ENCODE measurements around the gene RPS25.
"Not testable (repeated sequence)": the region's sequence is repeated elsewhere in the genome, so short reads cannot be mapped to it uniquely, and the experiment has no call there.

The RPS25 gene

DNA sequence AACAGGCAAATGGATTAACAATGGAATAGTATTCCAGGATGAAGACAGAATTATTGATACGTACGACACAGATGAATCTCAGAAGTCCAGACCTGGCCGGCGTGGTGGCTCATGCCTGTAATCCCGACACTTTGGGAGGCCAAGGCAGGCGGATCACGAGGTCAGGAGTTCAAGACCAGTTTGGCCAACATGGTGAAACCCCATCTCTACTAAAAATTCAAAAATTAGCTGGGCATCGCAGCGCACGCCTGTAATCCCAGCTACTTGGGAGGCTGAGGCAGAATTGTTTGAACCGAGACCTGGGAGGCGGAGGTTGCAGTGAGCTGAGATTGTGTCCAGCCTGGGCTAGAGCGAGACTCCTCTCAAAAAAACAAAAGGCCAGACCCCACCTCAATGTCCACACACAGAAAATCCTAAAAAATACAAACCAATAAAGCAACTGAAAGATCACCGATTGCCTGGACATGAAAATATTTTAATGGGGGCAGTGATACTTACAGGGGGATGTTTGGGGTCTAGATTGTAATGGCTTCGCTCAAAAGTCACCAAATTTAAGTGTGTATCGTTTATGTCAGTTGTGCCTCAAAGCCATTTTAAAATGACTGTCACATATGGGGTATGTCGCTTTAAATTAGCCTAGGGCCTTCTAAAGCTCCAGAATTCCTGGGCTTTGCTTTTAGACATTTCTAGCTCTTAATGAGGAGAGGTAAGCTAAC, 3.8 kb downstream of the RPS25 start:
- DNase-seq: no peak

DNA sequence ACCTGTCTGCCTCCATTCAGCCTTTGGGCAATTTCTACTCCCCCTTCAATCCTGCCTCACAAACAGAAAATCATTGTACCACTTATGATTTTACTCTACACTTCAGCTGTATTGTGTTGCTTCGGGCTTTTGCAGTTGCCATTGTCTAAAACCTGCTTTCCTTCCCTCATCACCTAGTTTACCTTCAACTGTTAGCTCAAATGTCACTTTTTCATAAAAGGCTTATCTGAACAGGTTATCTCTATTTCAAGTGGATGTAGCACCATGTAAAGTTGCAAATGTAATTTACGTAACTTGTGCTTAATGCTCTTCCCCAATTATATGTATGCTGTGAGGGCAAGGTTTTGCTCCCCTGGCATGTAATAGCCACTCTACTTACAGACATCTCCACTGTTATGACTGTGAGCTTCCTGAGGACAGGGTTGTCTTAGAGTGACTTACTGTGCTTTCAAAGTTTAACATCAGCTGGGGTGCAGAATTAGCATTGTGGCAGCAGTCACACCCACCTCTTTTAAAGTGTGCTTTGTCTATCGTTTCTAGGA, 5.4 kb downstream of the RPS25 start:
- DNase-seq: no peak

DNA sequence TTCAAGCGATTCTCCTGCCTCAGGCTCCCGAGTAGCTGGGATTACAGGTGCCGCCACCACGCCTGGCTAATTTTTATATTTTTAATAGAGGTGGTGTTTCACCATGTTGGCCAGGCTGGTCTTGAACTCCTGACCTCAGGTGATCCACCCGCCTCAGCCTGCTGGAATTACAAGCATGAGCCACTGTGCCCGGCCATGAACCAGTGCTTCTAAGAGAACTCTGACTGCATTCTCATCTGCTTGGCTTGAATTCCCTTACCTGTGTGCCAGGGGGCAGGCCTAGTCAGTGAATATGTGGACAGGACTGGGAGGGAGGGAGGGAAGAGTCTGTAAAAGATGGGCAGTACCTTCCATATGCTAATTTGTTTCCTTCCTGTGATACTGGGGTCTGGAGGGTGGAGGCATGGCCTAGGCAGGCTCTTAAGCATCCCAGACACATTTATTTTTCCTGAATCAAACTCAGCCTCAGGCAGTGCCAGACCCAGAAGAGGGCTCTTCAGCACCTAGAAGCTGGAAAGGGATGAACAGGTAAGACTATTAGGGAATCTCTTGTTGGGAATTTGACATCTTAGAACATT, 6.6 kb downstream of the RPS25 start:
- DNase-seq: no peak

DNA sequence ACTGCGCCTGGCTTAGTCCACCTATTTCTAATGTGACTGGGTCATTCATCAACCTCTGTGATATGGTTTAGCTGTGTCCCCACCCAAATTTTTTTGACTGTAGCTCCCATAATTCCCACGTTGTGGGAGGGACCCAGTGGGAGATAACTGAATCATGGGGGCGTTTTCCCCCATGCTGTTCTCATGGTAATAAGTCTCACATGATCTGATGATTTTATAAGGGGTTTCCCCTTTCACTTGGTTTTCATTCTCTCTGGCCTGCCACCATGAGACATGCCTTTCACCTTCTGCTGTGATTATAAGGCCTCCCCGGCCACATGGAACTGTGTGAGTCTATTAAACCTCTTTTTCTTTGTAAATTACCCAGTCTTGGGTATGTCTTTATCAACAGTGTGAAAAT, 11.5 kb downstream of the RPS25 start:
- DNase-seq: no peak

DNA sequence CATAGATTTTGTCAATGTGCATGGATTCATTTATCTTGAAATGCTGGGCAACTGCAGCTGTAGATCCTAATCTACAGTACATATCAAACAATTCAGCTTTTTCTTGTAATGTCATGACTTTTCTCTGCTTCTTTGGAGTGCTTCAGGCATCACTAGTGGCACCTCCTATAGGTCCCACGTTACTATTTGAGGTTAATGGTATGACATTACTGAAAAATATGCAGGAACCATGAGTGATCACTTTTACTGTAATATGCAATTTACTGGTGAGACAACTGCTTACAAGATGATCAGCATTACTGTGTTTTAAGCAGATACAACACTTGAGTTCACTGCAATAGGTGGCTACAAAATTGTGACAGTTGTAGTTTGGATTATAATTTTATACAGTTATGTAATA, 17.2 kb downstream of the RPS25 start:
- no peak for DNase-seq

DNA sequence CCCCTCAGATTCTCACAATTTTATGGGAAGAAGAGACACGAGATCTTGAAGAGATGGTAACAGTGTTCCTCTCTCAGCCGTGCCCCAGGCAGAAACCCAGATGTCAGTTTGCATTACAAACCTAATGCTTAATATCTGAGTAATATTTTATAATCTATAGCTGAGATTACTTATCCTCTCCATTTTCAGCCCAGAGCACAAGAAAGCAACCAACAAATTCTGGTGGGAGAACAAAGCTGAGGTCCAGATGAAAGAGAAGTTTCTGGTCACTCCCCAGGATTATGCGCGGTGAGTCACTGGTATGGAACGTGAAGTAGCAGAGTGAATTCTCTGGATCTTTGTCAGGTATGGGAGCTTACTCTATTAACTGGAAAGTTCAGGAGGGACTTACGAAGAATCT, 19.3 kb downstream of the RPS25 start:
- no peak for DNase-seq

DNA sequence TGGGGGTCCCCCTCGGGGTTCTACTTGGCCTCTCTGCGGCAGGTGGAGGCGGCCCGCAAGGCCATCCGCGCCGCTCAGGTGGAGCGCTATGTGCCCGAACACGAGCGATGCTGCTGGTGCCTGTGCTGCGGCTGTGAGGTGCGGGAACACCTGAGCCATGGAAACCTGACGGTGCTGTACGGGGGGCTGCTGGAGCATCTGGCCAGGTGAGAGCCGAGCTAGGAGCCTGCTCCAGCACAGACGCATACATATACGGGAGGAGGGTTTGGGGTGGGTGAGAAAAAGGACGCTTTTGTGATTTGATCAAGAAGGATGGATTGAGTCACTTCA, 19.8 kb downstream of the RPS25 start:
- DNase-seq: no peak

DNA sequence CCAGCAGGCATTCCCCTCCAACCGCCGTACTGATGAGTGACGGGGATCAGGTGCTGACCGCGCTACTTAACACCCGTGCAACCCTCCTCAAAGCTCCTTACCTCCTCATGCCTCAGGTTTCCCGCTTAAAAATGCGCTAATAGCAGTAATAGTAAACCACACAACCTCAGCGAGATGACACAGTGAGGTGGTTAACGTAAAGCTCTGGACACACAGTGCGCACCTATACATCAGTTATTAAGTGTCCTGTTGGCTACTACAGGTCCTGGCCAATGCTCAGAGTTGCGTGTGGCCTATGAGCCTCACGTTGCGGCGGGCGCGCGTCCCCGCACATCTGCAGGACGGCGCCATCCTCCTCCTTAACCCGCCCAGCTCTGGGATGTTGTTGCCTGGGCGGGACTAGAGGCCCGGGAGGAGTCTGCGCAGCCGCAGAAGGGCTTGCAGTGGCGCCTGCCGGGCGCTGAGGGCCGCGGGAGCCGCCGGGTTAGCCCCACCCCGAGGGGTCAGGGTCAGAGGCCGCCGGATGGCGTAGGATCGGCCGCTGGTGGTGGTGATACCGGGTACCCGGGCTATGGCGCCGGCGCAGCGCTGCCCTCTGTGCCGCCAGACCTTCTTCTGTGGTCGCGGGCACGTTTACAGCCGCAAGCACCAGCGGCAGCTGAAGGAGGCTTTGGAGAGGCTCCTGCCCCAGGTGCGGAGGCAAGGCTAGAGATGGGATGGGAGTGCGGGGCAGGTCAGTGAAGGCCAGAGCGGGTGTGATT, 20.3 kb downstream of the RPS25 start, which contains the start of gene CENATAC:
CENATAC (plus strand) TSS at position 512 of the 761 bp plus-strand sequence; CDS start at position 572, 60 bp downstream.
- DNase-seq: peak; percentile 94

DNA sequence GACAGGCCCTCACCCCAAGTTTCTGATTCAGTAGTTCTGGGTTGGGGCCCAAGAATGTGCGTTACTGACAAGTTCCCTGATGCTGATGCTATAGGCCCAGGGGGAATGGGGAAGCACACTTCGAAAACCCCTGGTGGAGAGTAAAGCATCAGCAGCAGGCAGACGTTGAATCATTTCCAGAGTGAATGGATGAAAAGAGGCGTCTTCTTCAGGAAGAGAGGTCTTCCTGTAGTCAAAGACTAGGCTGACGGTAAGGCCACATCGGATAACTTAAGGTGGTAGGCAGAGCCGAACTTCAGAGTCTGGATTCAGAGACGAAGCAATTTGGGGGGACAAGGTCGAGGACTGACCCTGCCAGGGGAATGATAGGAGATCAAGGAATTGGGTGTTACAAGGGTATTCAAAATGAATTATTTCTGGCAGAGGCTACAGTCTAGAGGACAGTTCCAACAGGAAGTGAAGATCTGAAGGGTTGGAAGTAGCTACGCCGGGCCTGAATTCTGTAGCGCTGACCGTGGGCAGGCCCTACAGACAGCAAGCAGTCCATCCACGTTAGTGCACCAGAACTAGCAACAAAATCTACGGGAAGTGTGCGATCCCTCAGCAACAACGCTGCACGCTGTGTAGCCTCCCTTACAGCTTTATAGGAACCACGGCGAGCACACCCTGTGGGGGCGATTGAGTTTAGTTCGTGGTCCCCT, 21.1 kb downstream of the RPS25 start:
- DNase-seq: no peak

DNA sequence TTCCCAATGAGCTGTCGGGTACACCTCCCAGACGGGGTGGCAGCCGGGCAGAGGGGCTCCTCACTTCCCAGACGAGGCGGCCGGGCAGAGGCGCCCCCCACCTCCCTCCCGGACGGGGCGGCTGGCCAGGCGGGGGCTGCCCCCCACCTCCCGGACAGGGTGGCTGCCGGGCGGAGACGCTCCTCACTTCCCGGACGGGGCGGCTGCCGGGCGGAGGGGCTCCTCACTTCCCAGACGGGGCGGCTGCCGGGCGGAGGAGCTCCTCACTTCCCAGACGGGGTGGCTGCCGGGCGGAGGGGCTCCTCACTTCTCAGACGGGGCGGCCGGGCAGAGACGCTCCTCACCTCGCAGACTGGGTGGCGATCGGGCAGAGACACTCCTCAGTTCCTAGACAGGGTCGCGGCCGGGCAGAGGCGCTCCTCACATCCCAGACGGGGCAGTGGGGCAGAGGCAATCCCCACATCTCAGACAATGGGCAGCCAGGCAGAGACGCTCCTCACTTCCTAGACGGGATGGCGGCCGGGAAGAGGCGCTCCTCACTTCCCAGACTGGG, 26.6 kb downstream of the RPS25 start:
- not testable (repeated sequence) for DNase-seq

DNA sequence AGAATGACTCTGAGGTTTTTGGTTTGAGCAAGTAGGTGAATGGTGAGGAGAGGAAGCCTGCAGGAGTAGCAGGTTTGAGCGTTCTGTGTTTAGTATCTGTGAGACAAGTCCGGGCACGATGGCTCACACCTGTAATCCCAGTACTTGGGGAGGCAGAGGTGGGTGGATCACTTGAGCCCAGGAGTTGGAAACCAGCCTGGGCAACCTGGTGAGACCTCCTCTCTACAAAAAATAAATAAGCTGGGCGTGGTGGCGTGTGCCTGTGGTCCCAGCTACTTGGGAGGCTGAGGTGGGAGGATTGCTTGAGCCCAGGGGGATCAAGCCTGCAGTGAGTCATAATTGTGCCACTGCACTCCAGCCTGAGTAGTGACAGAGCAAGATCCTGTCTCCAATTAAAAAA, 29.9 kb downstream of the RPS25 start:
- DNase-seq: no peak

DNA sequence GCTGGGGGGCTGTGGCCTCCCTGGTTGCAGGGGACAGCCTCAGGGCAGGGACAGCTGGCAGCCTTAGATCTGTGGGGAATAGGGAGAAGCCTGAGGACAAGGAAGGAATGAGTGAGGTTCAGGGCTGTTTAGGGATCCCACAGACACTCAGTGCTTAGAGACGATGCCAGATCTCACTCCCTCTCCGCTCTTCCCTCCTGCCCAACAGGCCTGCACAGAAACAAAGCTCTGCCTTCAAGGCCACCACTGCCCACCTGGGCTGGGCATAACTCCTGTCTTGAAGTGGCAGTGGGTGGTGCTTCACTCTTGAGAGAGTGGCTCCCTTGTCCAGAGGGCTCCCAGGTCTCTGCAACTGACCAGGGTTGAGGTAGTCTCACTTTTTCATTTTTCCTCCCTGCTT, 33.3 kb downstream of the RPS25 start:
- no peak for DNase-seq

DNA sequence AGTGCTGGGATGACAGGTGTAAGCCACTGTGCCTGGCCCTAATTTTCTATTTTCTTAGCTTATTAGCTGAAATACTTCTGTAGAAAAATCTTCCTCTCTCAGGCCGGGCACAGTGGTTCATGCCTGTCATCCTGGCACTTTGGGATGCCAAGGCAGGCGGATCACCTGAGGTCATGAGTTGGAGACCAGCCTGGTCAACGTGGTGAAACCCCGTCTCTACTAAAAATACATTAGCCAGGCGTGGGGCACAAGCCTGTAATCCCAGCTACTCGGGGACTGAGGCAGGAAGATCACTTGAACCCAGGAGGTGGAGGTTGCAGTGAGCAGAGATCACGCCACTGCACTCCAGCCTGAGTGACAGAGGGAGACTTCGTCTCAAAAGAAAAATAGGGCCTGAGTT, 33.8 kb downstream of the RPS25 start:
- DNase-seq: not testable (repeated sequence)

DNA sequence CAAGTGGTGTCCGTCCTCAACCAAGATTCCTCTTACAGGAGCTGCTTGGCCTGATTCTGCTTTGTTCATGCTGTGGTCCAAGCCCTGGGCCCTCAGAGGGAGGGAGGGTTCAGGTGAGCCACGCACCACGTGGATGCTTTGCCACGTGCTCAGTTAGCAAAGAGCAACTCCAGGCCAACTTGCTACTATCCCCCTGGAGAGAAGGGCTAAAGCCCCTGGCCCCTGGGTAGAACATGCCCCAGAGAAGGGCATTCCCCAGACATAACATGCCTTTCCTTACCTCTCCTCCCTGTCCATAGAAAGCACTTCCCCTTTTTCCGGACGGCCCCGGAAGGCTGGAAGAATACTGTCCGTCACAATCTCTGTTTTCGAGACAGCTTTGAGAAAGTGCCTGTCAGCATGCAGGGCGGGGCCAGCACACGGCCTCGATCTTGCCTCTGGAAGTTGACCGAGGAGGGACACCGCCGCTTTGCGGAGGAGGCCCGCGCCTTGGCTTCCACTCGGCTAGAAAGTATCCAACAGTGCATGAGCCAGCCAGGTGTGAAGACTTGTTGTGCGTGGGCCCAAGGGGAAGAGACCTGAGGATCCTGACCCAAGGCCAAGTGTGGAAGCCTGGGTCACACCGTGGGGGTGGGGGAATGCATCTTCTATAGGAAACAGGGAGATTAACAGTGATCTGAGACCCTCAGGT, 37.8 kb downstream of the RPS25 start:
- no peak for DNase-seq

DNA sequence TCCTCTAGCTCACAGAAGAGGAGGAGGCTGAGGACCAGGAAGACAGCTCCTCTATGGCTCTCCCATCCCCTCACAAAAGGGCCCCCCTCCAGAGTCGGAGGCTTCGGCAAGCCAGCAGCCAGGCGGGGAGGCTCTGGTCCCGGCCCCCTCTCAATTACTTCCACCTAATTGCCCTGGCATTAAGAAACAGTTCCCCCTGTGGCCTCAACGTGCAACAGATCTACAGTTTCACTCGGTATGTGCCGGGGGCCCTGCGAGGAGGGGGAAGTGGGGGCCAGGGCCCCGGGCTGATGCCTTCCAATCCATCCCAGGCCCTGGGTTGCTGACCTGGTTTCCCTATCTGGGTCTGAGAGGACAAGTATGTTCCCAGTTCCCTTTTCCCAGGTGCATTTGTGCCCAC, 38.7 kb downstream of the RPS25 start:
- no peak for DNase-seq

DNA sequence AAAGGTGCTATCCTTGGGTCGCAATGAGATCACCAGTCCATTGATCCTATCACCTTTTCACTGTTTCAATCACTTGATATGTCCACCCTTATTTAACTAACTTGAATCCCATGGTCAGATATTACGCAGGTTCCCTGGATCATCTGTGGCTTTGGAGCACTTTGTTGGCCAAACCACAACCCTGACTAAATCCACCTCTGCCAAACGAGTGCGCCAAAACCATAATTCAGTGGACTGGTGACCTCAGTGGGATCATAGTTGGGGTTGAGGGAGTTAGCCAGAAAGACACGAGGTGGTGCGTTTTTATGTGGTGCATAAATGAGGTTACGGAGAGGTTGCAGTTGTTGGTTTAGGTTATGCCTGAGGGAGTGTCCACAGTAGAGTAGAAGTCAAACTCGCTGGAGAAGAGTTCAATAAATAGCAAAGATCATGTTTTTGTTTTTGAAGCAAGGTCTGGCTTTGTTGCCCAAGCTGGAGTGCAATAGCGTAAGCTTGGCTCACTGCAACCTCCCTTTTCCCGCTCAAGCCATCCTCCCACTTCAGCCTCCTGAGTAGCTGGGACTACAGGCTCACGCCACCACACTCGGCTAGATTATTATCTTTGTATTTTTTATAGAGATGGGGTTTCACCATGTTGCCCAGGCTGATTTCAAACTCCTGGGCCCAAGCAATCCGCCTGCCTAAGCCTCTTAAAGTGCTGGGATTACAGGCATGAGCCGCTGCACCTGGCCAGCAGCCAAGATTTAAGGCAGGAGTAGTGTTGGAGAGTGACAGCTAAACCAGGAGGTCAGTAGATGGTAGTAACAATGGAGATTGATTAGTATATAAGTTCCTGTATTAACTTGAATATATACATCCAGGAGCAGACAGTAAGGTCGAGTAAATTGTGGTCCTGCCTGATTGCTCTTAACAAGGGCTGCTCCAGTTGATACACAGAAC, 42.1 kb downstream of the RPS25 start:
- no peak for DNase-seq

DNA sequence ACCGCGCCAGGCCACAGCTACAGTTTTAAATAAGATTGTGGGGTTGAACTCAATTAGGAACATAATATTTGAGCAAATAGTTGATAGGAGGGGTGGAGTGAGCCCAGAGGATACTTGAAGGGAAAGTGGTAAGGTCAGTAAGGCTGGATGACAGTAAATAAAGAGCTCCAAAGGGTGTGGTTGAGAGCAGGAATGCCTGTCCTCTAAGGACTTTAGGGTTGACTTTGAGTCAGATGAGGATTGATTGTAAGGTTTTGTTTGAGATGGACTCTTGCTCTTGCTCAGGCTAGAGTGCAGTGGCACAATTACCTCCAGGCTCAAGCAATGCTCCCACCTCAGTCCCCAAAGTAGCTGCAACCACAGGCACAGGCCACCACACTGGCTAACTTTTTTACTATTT, 44.2 kb downstream of the RPS25 start:
- no peak for DNase-seq

DNA sequence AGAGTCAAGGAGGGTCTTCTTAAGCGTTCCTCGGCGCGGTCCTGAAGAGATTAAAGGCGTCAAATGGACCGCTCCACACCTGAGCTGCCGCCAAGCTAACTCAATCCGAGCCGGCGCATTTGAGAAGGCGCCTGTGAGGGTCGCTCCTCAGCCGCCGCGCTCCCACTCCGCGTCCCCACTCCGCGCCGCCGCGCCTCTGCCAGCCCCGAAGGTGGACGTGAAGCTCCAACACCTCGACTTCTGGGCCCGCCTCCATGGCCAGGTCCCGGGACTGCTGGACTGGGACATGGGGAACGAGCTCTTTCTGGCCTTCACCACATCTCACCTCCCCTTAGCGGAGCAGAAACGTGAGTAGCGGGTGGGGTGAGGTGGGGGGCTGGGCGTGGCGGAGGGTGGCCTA, 46.5 kb downstream of the RPS25 start, which contains the start of gene FOXR1:
FOXR1 (plus strand) TSS at position 116 of the 400 bp plus-strand sequence; CDS start at position 287, 171 bp downstream.
- no peak for DNase-seq

DNA sequence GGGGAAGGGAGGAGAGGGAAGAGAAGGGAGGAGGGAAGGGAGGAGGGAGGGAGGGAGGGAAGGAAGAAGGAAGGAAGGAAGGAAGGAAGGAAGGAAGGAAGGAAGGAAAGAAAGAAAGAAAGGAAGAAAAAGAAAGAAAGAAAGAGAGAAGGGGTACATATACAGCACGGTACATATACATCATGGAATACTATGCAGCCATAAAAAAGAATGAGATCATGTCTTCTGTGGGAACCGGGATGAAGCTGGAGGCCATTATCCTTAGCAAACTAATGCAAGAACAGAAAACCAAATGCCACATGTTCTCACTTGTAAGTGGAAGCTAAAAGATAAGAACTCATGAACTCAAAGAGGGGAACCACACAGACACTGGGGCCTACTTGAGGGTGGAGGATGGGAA, 48.6 kb downstream of the RPS25 start:
- DNase-seq: not testable (repeated sequence)

Measured in NCI-H1092 (cell line).